ENCODE data around the gene C16orf54. TPM values are rescaled to one million over a fixed set of nuclear protein-coding genes. Genes with fewer than 3 reads are reported as not detected.
"Not testable (repeated sequence)": the region's sequence is repeated elsewhere in the genome, so short reads cannot be mapped to it uniquely, and the experiment has no call there.

Gene C16orf54
- total RNA-seq, 1 experiment from 2014 or later = 0.15 TPM

DNA sequence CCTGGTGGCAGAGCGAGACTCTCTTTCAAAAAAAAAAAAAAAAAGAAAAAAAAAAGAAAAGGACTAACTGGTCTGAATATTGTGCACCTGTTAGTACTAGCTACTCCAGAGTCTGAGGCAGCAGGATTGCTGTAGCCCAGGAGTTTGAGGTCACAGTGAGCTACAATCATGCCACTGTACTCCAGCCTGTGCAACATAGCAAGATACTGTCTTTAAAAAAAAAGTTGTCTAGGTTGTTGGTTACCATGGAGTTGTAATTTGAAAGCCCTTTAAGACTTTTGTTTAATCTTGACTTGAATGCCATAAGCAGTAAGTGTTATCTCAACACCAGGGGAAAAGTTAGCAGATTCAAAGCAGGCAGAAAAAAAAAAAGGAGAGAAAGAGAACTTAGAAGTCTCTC is 10.9 kb upstream of the C16orf54 start:
- H3K9ac ChIP-seq (ENCODE audit: low read length) = no peak overlapping the region
- H3K27ac ChIP-seq (ENCODE audit: low read depth, low read length) = no peak overlapping the region
- TF ChIP-seq YY1 (IDR thresholded peaks at IDR 0.05; ENCODE audit: extremely low read depth, insufficient replicate concordance, low read depth, low read length) (no peak), POLR2A (IDR thresholded peaks at IDR 0.05; ENCODE audit: borderline replicate concordance, extremely low read depth, insufficient read depth, insufficient read length) (no peak), SP1 (IDR thresholded peaks at IDR 0.05; ENCODE audit: low read depth) (no peak), JUND (IDR thresholded peaks at IDR 0.05) (no peak)
- intact Hi-C loops (cut with micrococcal nuclease) = no loop called here
- no peaks in the 10 kb centered on the region for H3K9me2 ChIP-seq (ENCODE audit: insufficient read depth)
- no peak overlapping the region for H3K4me2 ChIP-seq (ENCODE audit: low read length)
- RAD21 ChIA-PET (ENCODE audit: low non-redundant PET in 1 of 2, low total read pairs in 2 of 2, uncharacterized antibody in 2 of 2, unreplicated experiment in 2 of 2) = no interaction called here
- no peak for DNase-seq (ENCODE audit: low read depth, low spot score)
- H2AFZ ChIP-seq (ENCODE audit: low read depth, low read length, poor library complexity, severe bottlenecking) = no peak overlapping the region
- no peak overlapping the region for H3K4me3 ChIP-seq (replicated peaks in 1 of 2; ENCODE audit: low read depth in 1 of 2, low read length in 2 of 2)
- ATAC-seq = no peak
- H3K79me2 ChIP-seq (ENCODE audit: insufficient read depth, low read length) = no peaks in the 10 kb centered on the region
- POLR2A ChIA-PET = no interaction called here
- BruUV-seq (replicated peaks) = no TSS peak
- no peaks in the 10 kb centered on the region for H3K27me3 ChIP-seq (ENCODE audit: insufficient read depth, low read length)
- H3K9me3 ChIP-seq (ENCODE audit: control insufficient read depth in 1 of 2, insufficient read depth in 1 of 2, low read depth in 1 of 2, low read length in 2 of 2) = no peaks in the 10 kb centered on the region
- H3K4me1 ChIP-seq (ENCODE audit: control insufficient read depth in 1 of 2, insufficient read depth in 2 of 2, low read length in 2 of 2) = peaks cover 0 to 2% of the 10 kb centered on the region in 2 experiments; a peak in 1 of 4 replicates
- CTCF ChIA-PET = interaction anchor here (1.0 to 1.3 kb wide), 2 partner anchors 28 to 92 kb away, joined by 3 read pairs; no protein-coding TSS in a partner anchor
- no peaks in the 10 kb centered on the region for H3K36me3 ChIP-seq (ENCODE audit: control insufficient read depth in 1 of 2, insufficient read depth in 2 of 2, low read length in 2 of 2)
- H4K20me1 ChIP-seq (ENCODE audit: insufficient read depth) = no peaks in the 10 kb centered on the region

DNA sequence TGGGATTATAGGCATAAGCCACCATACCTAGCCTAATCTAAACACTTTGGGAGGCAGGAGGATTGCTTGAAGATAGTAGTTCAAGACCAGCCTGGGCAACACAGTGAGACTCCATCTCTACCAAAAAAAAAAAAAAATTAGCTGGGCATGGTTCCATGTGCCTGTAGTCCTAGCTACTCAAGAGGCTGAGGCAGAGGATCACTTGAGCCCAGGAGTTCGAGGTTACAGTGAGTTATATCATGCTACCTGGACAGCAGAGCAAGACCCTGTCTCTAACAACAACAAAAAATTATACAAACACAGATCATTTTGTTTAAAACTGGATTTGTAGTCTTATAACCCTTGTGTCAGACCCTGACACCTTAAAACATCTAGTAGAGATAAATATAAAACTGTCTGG is 7.7 kb upstream of the C16orf54 start:
- H3K4me2 ChIP-seq (ENCODE audit: low read length) = no peak overlapping the region
- TF ChIP-seq ZNF274 (IDR thresholded peaks at IDR 0.05; ENCODE audit: low read depth, low read length) (no peak), POLR2AphosphoS5 (IDR thresholded peaks at IDR 0.05; ENCODE audit: low read depth, low read length) (no peak)
- TF ChIP-seq, protein P1, sequence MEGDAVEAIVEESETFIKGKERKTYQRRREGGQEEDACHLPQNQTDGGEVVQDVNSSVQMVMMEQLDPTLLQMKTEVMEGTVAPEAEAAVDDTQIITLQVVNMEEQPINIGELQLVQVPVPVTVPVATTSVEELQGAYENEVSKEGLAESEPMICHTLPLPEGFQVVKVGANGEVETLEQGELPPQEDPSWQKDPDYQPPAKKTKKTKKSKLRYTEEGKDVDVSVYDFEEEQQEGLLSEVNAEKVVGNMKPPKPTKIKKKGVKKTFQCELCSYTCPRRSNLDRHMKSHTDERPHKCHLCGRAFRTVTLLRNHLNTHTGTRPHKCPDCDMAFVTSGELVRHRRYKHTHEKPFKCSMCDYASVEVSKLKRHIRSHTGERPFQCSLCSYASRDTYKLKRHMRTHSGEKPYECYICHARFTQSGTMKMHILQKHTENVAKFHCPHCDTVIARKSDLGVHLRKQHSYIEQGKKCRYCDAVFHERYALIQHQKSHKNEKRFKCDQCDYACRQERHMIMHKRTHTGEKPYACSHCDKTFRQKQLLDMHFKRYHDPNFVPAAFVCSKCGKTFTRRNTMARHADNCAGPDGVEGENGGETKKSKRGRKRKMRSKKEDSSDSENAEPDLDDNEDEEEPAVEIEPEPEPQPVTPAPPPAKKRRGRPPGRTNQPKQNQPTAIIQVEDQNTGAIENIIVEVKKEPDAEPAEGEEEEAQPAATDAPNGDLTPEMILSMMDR (IDR thresholded peaks at IDR 0.05 in 2 of 3, conservative IDR thresholded peaks at IDR 0.05 in 1 of 3; ENCODE audit: borderline replicate concordance in 1 of 3, insufficient read depth in 1 of 3, low read depth in 2 of 3, low read length in 2 of 3) = no peak
- H3K4me3 ChIP-seq (replicated peaks in 1 of 2; ENCODE audit: low read depth in 1 of 2, low read length in 2 of 2) = no peak overlapping the region
- POLR2A ChIA-PET = no interaction called here
- H3K9me2 ChIP-seq (ENCODE audit: insufficient read depth) = no peaks in the 10 kb centered on the region
- no peak for ATAC-seq
- CTCF ChIA-PET = interaction anchor here (1.0 kb wide), 1 partner anchor 62 kb away, joined by 3 read pairs; the partner anchor contains the start of gene PAGR1
- BruUV-seq (replicated peaks) = no TSS peak
- H3K27ac ChIP-seq (ENCODE audit: low read depth, low read length) = no peak overlapping the region
- no peaks in the 10 kb centered on the region for H4K20me1 ChIP-seq (ENCODE audit: insufficient read depth)
- H3K27me3 ChIP-seq (ENCODE audit: insufficient read depth, low read length) = no peaks in the 10 kb centered on the region
- peaks cover 7 to 10% of the 10 kb centered on the region in 2 experiments; a peak in 3 of 4 replicates for H3K4me1 ChIP-seq (ENCODE audit: control insufficient read depth in 1 of 2, insufficient read depth in 2 of 2, low read length in 2 of 2)
- intact Hi-C loops (cut with micrococcal nuclease) = no loop called here
- H3K9ac ChIP-seq (ENCODE audit: low read length) = no peak overlapping the region
- no peaks in the 10 kb centered on the region for H3K36me3 ChIP-seq (ENCODE audit: control insufficient read depth in 1 of 2, insufficient read depth in 2 of 2, low read length in 2 of 2)
- no peaks in the 10 kb centered on the region for H3K79me2 ChIP-seq (ENCODE audit: insufficient read depth, low read length)
- RAD21 ChIA-PET (ENCODE audit: low non-redundant PET in 1 of 2, low total read pairs in 2 of 2, uncharacterized antibody in 2 of 2, unreplicated experiment in 2 of 2) = no interaction called here
- no peak for DNase-seq (ENCODE audit: low read depth, low spot score)
- no peaks in the 10 kb centered on the region for H3K9me3 ChIP-seq (ENCODE audit: control insufficient read depth in 1 of 2, insufficient read depth in 1 of 2, low read depth in 1 of 2, low read length in 2 of 2)
- H2AFZ ChIP-seq (ENCODE audit: low read depth, low read length, poor library complexity, severe bottlenecking) = no peak overlapping the region

DNA sequence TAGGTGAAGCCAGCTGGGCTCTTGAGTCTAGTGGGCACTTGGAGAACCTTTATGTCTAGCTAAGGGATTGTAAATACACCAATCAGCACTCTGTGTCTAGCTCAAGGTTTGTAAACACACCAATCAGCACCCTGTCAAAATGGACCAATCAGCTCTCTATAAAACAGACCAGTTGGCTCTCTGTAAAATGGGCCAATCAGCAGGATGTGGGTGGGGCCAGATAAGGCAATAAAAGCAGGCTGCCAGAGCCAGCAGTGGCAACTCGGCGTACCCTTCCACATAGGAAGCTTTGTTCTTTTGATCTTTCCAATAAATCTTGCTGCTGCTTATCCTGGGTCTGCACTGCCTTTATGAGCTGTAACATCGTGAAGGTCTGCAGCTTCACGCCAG is 3.0 kb upstream of the C16orf54 start:
- H3K79me2 ChIP-seq (ENCODE audit: insufficient read depth, low read length); H3K9ac ChIP-seq (ENCODE audit: low read length); H2AFZ ChIP-seq (ENCODE audit: low read depth, low read length, poor library complexity, severe bottlenecking); H3K27me3 ChIP-seq (ENCODE audit: insufficient read depth, low read length); H3K4me2 ChIP-seq (ENCODE audit: low read length); H3K9me2 ChIP-seq (ENCODE audit: insufficient read depth); H3K27ac ChIP-seq (ENCODE audit: low read depth, low read length); H3K4me3 ChIP-seq (replicated peaks in 1 of 2; ENCODE audit: low read depth in 1 of 2, low read length in 2 of 2); intact Hi-C loops (cut with micrococcal nuclease); H3K9me3 ChIP-seq (ENCODE audit: control insufficient read depth in 1 of 2, insufficient read depth in 1 of 2, low read depth in 1 of 2, low read length in 2 of 2); DNase-seq (ENCODE audit: low read depth, low spot score); H4K20me1 ChIP-seq (ENCODE audit: insufficient read depth); BruUV-seq (replicated peaks); H3K36me3 ChIP-seq (ENCODE audit: control insufficient read depth in 1 of 2, insufficient read depth in 2 of 2, low read length in 2 of 2): not testable (repeated sequence)
- H3K4me1 ChIP-seq (ENCODE audit: control insufficient read depth in 1 of 2, insufficient read depth in 2 of 2, low read length in 2 of 2) = peaks cover 5 to 10% of the 10 kb centered on the region in 2 experiments; a peak in 3 of 4 replicates
- ChIA-PET RAD21 (ENCODE audit: low non-redundant PET in 1 of 2, low total read pairs in 2 of 2, uncharacterized antibody in 2 of 2, unreplicated experiment in 2 of 2) (interaction anchor here in 1 of 2 experiments (0.7 kb wide), 1 partner anchor 20 kb away, joined by 4 read pairs; no protein-coding TSS in a partner anchor), POLR2A (interaction anchor here (1.0 kb wide), 1 partner anchor 10 kb away, joined by 4 read pairs; no protein-coding TSS in a partner anchor), CTCF (interaction anchor here (2.7 kb wide), 1 partner anchor 19 kb away, joined by 6 read pairs; no protein-coding TSS in a partner anchor)
- ATAC-seq = 0 out of 2 replicates have a peak, but pooled peaks have one; percentile 11
